ENCODE results near the gene TENM4.

DNA sequence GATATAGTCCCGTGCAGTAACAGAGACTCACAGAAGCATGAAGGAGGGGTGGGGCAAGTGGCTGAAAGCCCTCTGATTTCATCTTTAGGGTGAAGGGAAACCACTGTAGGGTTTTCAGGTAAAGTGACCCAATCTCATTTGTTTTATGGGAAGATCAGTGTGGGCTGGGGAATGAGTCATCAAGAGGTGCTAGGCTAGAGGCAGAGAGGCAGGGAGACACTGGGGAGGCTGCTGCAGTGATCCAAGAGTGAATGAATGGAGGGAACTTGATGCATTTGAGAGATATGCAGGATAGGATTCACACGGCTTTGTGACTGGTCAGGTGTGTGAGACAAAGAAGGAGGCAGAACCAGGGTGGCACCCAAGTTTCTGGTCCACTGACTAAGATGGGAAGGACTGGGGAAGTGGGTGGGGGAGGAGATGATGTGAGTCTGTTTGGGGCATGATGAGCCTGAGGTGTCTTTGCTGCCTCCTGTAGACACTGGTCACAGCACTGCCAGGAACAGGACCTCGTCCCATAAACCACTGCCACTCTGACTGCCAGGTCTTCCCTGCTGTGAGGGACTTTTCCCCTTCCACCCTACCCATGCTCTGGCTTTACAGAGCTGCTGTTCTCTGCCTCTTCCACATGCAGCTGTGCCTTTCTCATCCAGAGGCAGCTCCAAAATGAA is 239.0 kb downstream of the TENM4 start:
- TF ChIP-seq, protein P1, sequence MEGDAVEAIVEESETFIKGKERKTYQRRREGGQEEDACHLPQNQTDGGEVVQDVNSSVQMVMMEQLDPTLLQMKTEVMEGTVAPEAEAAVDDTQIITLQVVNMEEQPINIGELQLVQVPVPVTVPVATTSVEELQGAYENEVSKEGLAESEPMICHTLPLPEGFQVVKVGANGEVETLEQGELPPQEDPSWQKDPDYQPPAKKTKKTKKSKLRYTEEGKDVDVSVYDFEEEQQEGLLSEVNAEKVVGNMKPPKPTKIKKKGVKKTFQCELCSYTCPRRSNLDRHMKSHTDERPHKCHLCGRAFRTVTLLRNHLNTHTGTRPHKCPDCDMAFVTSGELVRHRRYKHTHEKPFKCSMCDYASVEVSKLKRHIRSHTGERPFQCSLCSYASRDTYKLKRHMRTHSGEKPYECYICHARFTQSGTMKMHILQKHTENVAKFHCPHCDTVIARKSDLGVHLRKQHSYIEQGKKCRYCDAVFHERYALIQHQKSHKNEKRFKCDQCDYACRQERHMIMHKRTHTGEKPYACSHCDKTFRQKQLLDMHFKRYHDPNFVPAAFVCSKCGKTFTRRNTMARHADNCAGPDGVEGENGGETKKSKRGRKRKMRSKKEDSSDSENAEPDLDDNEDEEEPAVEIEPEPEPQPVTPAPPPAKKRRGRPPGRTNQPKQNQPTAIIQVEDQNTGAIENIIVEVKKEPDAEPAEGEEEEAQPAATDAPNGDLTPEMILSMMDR (IDR thresholded peaks at IDR 0.05; ENCODE audit: control extremely low read depth in 1 of 3, insufficient read depth in 1 of 3, low read depth in 1 of 3, low read length in 3 of 3), result no peak
- no peak for TF ChIP-seq RFX5 (IDR thresholded peaks at IDR 0.05; ENCODE audit: borderline replicate concordance, low read depth, low read length)
- no peak for TF ChIP-seq TAF1 (IDR thresholded peaks at IDR 0.05; ENCODE audit: low read depth, low read length)
- TF ChIP-seq RNF2 (IDR thresholded peaks at IDR 0.05; ENCODE audit: borderline replicate concordance, low read depth, low read length, missing control alignments, poor library complexity, severe bottlenecking), result no peak
- no peak for TF ChIP-seq YY1 (IDR thresholded peaks at IDR 0.05; ENCODE audit: low read depth, low read length)
- TF ChIP-seq MAX (IDR thresholded peaks at IDR 0.05), result no peak
- TF ChIP-seq USF2 (IDR thresholded peaks at IDR 0.05; ENCODE audit: low read length), result no peak
- TF ChIP-seq TCF12 (IDR thresholded peaks at IDR 0.05; ENCODE audit: low read depth, low read length), result no peak
- no peak for TF ChIP-seq POLR2A (IDR thresholded peaks at IDR 0.05; ENCODE audit: control extremely low read depth in 1 of 2, low read depth in 2 of 2, low read length in 2 of 2)
